ENCODE results near the gene DSCAML1. TPM values are rescaled to one million over a fixed set of nuclear protein-coding genes. Genes with fewer than 3 reads are reported as not detected.

DSCAML1 gene
- total RNA-seq, 2 experiments from 2014 or later: not detected

DNA sequence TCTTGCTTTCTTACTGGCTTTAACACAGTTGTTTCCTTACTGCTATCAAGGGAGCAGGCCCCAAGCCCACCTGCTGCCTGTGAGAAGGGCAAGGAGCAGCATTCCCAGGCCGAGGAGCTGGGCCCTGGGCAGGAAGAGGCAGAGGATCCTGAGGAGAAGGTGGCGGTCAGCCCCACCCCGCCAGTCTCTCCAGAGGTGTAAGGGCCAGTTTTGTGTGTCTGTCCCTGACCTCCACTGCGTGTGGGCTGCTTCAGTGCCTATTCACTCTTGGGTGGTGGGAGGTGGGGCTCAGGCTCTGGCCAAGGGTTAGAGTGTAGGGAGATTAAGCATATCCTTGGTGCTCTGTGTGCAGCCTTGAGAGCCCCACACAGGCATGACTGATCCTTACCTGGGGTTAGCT, 414.3 kb downstream of the DSCAML1 start:
- no peaks in the 10 kb centered on the region for H3K9me3 ChIP-seq (ENCODE audit: low read length)
- no peak overlapping the region for H2AFZ ChIP-seq (ENCODE audit: low read length)
- no peak for TF ChIP-seq EZH2phosphoT487 (IDR thresholded peaks at IDR 0.05; ENCODE audit: borderline replicate concordance, low read depth, low read length)
- TF ChIP-seq, protein P1, sequence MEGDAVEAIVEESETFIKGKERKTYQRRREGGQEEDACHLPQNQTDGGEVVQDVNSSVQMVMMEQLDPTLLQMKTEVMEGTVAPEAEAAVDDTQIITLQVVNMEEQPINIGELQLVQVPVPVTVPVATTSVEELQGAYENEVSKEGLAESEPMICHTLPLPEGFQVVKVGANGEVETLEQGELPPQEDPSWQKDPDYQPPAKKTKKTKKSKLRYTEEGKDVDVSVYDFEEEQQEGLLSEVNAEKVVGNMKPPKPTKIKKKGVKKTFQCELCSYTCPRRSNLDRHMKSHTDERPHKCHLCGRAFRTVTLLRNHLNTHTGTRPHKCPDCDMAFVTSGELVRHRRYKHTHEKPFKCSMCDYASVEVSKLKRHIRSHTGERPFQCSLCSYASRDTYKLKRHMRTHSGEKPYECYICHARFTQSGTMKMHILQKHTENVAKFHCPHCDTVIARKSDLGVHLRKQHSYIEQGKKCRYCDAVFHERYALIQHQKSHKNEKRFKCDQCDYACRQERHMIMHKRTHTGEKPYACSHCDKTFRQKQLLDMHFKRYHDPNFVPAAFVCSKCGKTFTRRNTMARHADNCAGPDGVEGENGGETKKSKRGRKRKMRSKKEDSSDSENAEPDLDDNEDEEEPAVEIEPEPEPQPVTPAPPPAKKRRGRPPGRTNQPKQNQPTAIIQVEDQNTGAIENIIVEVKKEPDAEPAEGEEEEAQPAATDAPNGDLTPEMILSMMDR (conservative IDR thresholded peaks at IDR 0.05; ENCODE audit: low read length): no peak
- H3K4me2 ChIP-seq (ENCODE audit: low read length): no peak overlapping the region
- ChIA-PET POLR2A (no interaction called here), CTCF (ENCODE audit: unreplicated experiment) (no interaction called here)
- intact Hi-C loops (cut with micrococcal nuclease; ENCODE audit: unreplicated experiment): no loop called here
- no peaks in the 10 kb centered on the region for H3K79me2 ChIP-seq (ENCODE audit: insufficient read depth, low read depth, low read length)
- no peak overlapping the region for H3K27ac ChIP-seq (ENCODE audit: low read depth, low read length, poor library complexity, severe bottlenecking)
- no TSS peak for BruUV-seq (replicated peaks)
- no peaks in the 10 kb centered on the region for H3K9me2 ChIP-seq (ENCODE audit: insufficient read depth, low read length)
- H3K36me3 ChIP-seq (ENCODE audit: insufficient read depth, low read length): peaks cover 32% of the 10 kb centered on the region
- no peak for DNase-seq (ENCODE audit: low spot score)
- H3K4me1 ChIP-seq (ENCODE audit: insufficient read depth, low read length, poor library complexity, severe bottlenecking): no peaks in the 10 kb centered on the region
- H3K4me3 ChIP-seq (ENCODE audit: low read depth, low read length, poor library complexity, severe bottlenecking): no peak overlapping the region
- H4K20me1 ChIP-seq (ENCODE audit: insufficient read depth, low read length): no peaks in the 10 kb centered on the region

DNA sequence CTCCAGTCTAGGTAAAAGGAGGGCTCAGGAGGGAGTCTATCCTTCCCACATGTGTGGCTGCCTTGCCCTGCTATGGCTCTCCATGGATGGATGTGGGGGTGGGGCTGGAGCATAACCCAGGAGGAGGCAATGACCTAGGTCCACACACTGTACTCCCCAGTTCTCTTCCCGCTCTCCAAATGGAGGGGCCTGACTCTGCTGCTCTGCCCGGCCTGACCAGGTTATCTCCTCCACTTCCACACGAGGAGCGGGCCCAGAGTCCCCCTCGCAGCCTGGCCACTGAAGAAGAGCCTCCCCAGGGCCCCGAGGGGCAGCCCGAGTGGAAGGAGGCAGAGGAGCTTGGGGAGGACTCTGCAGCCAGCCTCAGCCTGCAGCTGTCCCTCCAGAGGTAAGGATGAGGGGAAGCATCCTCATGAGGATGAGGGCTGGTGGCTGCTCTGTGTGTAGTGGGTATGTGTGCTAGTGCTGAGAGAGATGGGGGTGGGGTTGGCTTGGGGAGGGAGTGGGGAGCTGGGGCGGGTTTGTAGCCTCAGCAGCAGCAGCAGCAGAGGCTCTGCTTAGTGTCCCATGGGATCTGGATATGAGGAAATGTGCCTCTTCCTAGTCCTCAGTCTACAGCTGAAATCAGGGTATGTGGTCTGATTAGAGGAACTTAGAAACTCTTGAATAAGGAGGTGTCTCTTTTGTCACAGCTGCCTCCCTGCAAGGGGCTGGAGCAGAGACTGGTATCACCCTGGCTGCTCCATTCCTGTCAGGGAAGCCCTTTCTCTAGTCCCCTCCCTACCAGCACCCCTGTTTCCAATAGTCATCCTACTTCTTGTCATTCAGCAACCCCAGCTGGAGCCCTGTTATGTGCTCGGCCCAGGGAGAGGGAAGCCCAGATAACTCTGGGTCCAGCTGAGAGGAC, 415.3 kb downstream of the DSCAML1 start:
- BruUV-seq (replicated peaks): no TSS peak
- intact Hi-C loops (cut with micrococcal nuclease; ENCODE audit: unreplicated experiment): no loop called here
- Histone ChIP-seq H3K4me1 (ENCODE audit: insufficient read depth, low read length, poor library complexity, severe bottlenecking) (no peaks in the 10 kb centered on the region), H3K9me2 (ENCODE audit: insufficient read depth, low read length) (no peaks in the 10 kb centered on the region), H3K36me3 (ENCODE audit: insufficient read depth, low read length) (peaks cover 25% of the 10 kb centered on the region), H4K20me1 (ENCODE audit: insufficient read depth, low read length) (no peaks in the 10 kb centered on the region), H2AFZ (ENCODE audit: low read length) (no peak overlapping the region), H3K79me2 (ENCODE audit: insufficient read depth, low read depth, low read length) (no peaks in the 10 kb centered on the region), H3K9me3 (ENCODE audit: low read length) (no peaks in the 10 kb centered on the region), H3K4me3 (ENCODE audit: low read depth, low read length, poor library complexity, severe bottlenecking) (no peak overlapping the region), H3K27ac (ENCODE audit: low read depth, low read length, poor library complexity, severe bottlenecking) (no peak overlapping the region), H3K4me2 (ENCODE audit: low read length) (no peak overlapping the region)
- ChIA-PET CTCF (ENCODE audit: unreplicated experiment) (no interaction called here), POLR2A (no interaction called here)
- TF ChIP-seq, protein P1 (conservative IDR thresholded peaks at IDR 0.05; ENCODE audit: low read length): no peak
- TF ChIP-seq EZH2phosphoT487 (IDR thresholded peaks at IDR 0.05; ENCODE audit: borderline replicate concordance, low read depth, low read length): no peak
- no peak for DNase-seq (ENCODE audit: low spot score)

DNA sequence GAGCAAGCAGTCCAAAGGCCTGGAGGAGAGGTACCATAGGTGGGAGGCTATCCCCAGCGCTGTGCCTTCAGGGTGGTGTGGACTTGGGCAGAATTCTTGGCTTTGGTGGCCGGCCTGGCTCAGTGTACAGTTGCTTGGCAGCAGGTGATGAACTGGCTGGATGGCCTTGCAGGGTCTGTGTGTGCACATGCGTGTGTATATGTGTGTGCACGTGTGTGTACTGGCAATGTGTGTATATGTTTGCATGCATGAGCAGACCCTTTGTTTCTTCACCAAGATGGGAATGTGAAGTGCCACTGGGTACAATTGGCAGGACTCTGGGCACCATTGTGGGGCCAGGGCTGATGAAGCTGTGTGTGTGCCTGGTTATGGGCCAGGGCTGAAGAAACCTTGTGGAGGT, 416.3 kb downstream of the DSCAML1 start:
- H3K79me2 ChIP-seq (ENCODE audit: insufficient read depth, low read depth, low read length): no peaks in the 10 kb centered on the region
- BruUV-seq (replicated peaks): no TSS peak
- H4K20me1 ChIP-seq (ENCODE audit: insufficient read depth, low read length): no peaks in the 10 kb centered on the region
- no peak for TF ChIP-seq EZH2phosphoT487 (IDR thresholded peaks at IDR 0.05; ENCODE audit: borderline replicate concordance, low read depth, low read length)
- TF ChIP-seq, protein P1 (conservative IDR thresholded peaks at IDR 0.05; ENCODE audit: low read length): no peak
- H3K9me2 ChIP-seq (ENCODE audit: insufficient read depth, low read length): no peaks in the 10 kb centered on the region
- no peak for DNase-seq (ENCODE audit: low spot score)
- intact Hi-C loops (cut with micrococcal nuclease; ENCODE audit: unreplicated experiment): no loop called here
- H3K27ac ChIP-seq (ENCODE audit: low read depth, low read length, poor library complexity, severe bottlenecking): no peak overlapping the region
- H3K9me3 ChIP-seq (ENCODE audit: low read length): no peaks in the 10 kb centered on the region
- ChIA-PET CTCF (ENCODE audit: unreplicated experiment) (no interaction called here), POLR2A (no interaction called here)
- H3K36me3 ChIP-seq (ENCODE audit: insufficient read depth, low read length): peaks cover 35% of the 10 kb centered on the region
- no peak overlapping the region for H2AFZ ChIP-seq (ENCODE audit: low read length)
- no peak overlapping the region for H3K4me3 ChIP-seq (ENCODE audit: low read depth, low read length, poor library complexity, severe bottlenecking)
- no peaks in the 10 kb centered on the region for H3K4me1 ChIP-seq (ENCODE audit: insufficient read depth, low read length, poor library complexity, severe bottlenecking)
- H3K4me2 ChIP-seq (ENCODE audit: low read length): no peak overlapping the region

Data from OCI-LY7 (cell line).